ENCODE data around the gene FBXO3. TPM values are rescaled to one million over a fixed set of nuclear protein-coding genes. Genes with fewer than 3 reads are reported as not detected.

FBXO3 gene
- total RNA-seq, 1 donor from 2014 or later, result 22.3 TPM

DNA sequence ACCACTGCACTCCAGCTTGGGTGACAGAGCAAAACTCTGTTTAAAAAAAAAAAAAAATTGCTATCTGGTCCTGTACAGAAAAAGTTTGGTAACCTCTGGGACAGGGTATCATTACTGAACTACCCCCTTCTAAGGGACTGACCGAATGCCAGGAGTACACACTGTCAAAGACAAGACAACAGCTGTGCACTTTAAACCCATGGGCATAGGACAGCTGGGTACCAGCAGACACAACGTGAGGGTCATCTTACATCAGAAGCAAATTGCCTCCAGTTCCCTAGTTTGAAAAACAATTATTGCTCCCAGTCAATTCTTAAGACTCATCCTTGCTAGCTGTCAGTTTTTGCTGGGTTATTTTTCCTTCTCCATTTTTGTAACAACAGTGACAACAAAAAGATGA, 55.9 kb downstream of the FBXO3 start:
- no peak overlapping the region for H3K4me3 Mint-ChIP-seq
- peaks cover 50% of the 10 kb centered on the region for H3K36me3 Mint-ChIP-seq (ENCODE audit: low read depth)
- H3K27ac Mint-ChIP-seq, result no peak overlapping the region
- H3K4me1 Mint-ChIP-seq, result peaks cover 7% of the 10 kb centered on the region
- DNase-seq (no peak), ATAC-seq (ENCODE audit: low read depth) (no peak)
- ChIA-PET CTCF (interaction anchor here (8.2 kb wide), 1 partner anchor 23 kb away, joined by 81 read pairs; no protein-coding TSS in a partner anchor), POLR2A (no interaction called here)
- intact Hi-C loops (cut with micrococcal nuclease), result no loop called here
- TF ChIP-seq, protein P1, sequence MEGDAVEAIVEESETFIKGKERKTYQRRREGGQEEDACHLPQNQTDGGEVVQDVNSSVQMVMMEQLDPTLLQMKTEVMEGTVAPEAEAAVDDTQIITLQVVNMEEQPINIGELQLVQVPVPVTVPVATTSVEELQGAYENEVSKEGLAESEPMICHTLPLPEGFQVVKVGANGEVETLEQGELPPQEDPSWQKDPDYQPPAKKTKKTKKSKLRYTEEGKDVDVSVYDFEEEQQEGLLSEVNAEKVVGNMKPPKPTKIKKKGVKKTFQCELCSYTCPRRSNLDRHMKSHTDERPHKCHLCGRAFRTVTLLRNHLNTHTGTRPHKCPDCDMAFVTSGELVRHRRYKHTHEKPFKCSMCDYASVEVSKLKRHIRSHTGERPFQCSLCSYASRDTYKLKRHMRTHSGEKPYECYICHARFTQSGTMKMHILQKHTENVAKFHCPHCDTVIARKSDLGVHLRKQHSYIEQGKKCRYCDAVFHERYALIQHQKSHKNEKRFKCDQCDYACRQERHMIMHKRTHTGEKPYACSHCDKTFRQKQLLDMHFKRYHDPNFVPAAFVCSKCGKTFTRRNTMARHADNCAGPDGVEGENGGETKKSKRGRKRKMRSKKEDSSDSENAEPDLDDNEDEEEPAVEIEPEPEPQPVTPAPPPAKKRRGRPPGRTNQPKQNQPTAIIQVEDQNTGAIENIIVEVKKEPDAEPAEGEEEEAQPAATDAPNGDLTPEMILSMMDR (IDR thresholded peaks at IDR 0.05), result no peak
- H3K9me3 Mint-ChIP-seq, result no peaks in the 10 kb centered on the region
- H3K27me3 Mint-ChIP-seq, result no peaks in the 10 kb centered on the region

DNA sequence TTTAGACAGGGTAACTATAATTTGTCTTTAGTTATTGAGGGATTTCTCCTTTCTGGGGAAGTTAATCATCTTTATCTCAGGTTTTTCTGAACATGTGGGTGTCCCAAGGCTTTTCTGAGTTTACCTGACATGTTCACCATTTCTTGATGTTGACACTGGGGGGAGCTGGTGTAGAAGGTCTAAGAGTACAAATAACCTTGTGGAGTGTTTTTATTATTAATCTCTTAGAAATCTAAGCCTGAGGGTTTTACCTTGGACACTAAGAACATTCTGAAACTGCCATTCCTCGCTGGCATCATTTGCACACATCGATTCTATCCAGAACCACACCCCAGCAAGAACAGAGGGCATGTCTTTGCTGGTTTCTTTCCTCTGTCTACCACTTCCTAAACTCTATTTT, 58.1 kb downstream of the FBXO3 start:
- Mint-ChIP-seq H3K27me3 (no peaks in the 10 kb centered on the region), H3K9me3 (no peaks in the 10 kb centered on the region), H3K4me1 (no peaks in the 10 kb centered on the region), H3K4me3 (no peak overlapping the region), H3K36me3 (ENCODE audit: low read depth) (peaks cover 52% of the 10 kb centered on the region), H3K27ac (no peak overlapping the region)
- TF ChIP-seq, protein P1 (IDR thresholded peaks at IDR 0.05), result no peak
- ChIA-PET POLR2A (no interaction called here), CTCF (interaction anchor here (0.7 to 8.2 kb wide), 5 partner anchors 10 to 34 kb away, joined by 3 to 81 read pairs (median 3); no protein-coding TSS in a partner anchor)
- intact Hi-C loops (cut with micrococcal nuclease), result loop anchor here (1.0 kb wide), 1 partner anchor 26 kb away; no protein-coding TSS in a partner anchor
- DNase-seq (no peak), ATAC-seq (ENCODE audit: low read depth) (no peak)

GRCh38 chr11:33713856-33714398, 60.4 kb downstream of the FBXO3 start:
- intact Hi-C loops (cut with micrococcal nuclease), result no loop called here
- no peak overlapping the region for H3K4me3 Mint-ChIP-seq
- no peaks in the 10 kb centered on the region for H3K9me3 Mint-ChIP-seq
- DNase-seq, result no peak
- H3K27me3 Mint-ChIP-seq, result no peaks in the 10 kb centered on the region
- TF ChIP-seq, protein P1 (IDR thresholded peaks at IDR 0.05), result no peak
- no peaks in the 10 kb centered on the region for H3K4me1 Mint-ChIP-seq
- ChIA-PET POLR2A (interaction anchor here (0.6 kb wide), 1 partner anchor 29 kb away, joined by 3 read pairs; no protein-coding TSS in a partner anchor), CTCF (interaction anchor here (8.2 kb wide), 1 partner anchor 28 kb away, joined by 81 read pairs; no protein-coding TSS in a partner anchor)
- ATAC-seq (ENCODE audit: low read depth), result no peak
- H3K27ac Mint-ChIP-seq, result no peak overlapping the region
- H3K36me3 Mint-ChIP-seq (ENCODE audit: low read depth), result peaks cover 53% of the 10 kb centered on the region

DNA sequence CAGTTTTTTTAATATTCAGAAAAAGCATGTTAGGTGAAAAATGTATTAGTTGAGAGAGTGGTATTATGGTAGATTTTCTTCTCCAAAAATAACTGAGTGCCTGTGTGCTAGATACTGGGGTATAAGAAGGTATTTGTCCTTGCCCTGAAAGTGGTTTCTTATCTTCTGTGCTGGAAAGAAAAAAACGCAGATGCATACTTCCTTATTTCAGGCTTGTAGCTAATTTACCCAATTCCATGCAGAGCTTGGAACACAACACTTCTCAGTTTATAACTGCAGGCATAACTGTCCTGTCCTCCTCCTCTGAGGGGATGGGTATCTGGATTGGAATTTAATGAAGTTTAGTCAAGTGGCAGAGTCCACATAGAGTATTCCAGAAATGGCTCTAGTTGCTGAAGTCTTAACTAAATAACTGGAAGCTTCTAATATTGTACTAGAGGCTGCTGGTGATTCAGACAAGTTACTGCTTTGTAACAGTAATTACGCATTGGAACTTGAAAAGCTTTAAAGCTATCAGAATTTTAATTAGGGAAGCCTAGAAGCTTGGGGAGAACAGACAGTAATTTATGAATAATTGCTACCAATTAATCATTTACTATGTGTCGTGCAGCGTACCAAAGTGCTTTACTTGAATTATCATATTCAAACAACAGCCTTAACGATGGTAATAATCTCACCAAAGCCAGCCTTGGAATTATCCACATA, 61.0 kb downstream of the FBXO3 start:
- ATAC-seq (ENCODE audit: low read depth) (no peak), DNase-seq (no peak)
- H3K27ac Mint-ChIP-seq, result no peak overlapping the region
- H3K4me3 Mint-ChIP-seq, result no peak overlapping the region
- no peaks in the 10 kb centered on the region for H3K27me3 Mint-ChIP-seq
- intact Hi-C loops (cut with micrococcal nuclease), result no loop called here
- POLR2A ChIA-PET, result no interaction called here
- H3K4me1 Mint-ChIP-seq, result no peaks in the 10 kb centered on the region
- no peaks in the 10 kb centered on the region for H3K9me3 Mint-ChIP-seq
- peaks cover 53% of the 10 kb centered on the region for H3K36me3 Mint-ChIP-seq (ENCODE audit: low read depth)
- CTCF ChIA-PET, result interaction anchor here (8.2 kb wide), 1 partner anchor 28 kb away, joined by 81 read pairs; no protein-coding TSS in a partner anchor
- TF ChIP-seq, protein P1 (IDR thresholded peaks at IDR 0.05), result no peak

GRCh38 chr11:33712436-33712835, 61.9 kb downstream of the FBXO3 start:
- Mint-ChIP-seq H3K36me3 (ENCODE audit: low read depth) (peaks cover 51% of the 10 kb centered on the region), H3K9me3 (no peaks in the 10 kb centered on the region)
- POLR2A ChIA-PET, result no interaction called here

More at GRCh38 chr11:33712436-33712835, 61.9 kb downstream of the FBXO3 start:
- Mint-ChIP-seq H3K27me3 (no peaks in the 10 kb centered on the region), H3K4me3 (no peak overlapping the region), H3K27ac (no peak overlapping the region), H3K4me1 (no peaks in the 10 kb centered on the region)
- CTCF ChIA-PET, result no interaction called here
- no peak for DNase-seq
- TF ChIP-seq, protein P1 (IDR thresholded peaks at IDR 0.05), result no peak
- intact Hi-C loops (cut with micrococcal nuclease), result no loop called here
- ATAC-seq (ENCODE audit: low read depth), result no peak

Data from activated B cell treated with CpG ODN at 0.5 μM for 24 hours (primary cell).